IMR-90 (cell line): ENCODE results near the gene PSMB11. TPM values are rescaled to one million over a fixed set of nuclear protein-coding genes. Genes with fewer than 3 reads are reported as not detected.

Experiments used
- ATAC-seq: fragments of 200-7000 bp; cut with Tn5 transposase; 2 replicates; pipeline ENCODE4 v1.9.1; 2020; ENCODE audit warnings: low read depth, mild to moderate bottlenecking, moderate library complexity
- BruUV-seq: library from RNA; stranded (reverse); fragments of 400-500 nt; replicated peaks from 2 replicates; lab custom pipeline; 2021; lab: Mats Ljungman, UMichigan
- CTCF ChIA-PET: fragments of 300-600 bp; formaldehyde crosslinking; extraction: SDS; loops from one replicate; lab custom pipeline; 2021; ENCODE audit warnings: antibody characterized with exemption; lab: Yijun Ruan, JAX
- POLR2A ChIA-PET: fragments of 300-600 bp; sonication (Branson Sonifier 250); formaldehyde crosslinking; loops from one replicate; lab custom pipeline; 2022; ENCODE audit warnings: antibody characterized with exemption; ENCODE audit not compliant: unreplicated experiment; lab: Charles Lee
- DNase-seq: peaks from one replicate; pipeline ENCODE4 v3.0.0; 2013
- H2AFZ ChIP-seq: replicated peaks from 2 replicates; pipeline ENCODE3; 2013; ENCODE audit warnings: low read length, mild to moderate bottlenecking; ENCODE audit not compliant: poor library complexity
- H2AK5ac ChIP-seq: 2 replicates; pipeline ENCODE4 v1.6.1; 2013; ENCODE audit warnings: low read depth, low read length, inconsistent platforms
- H2AK9ac ChIP-seq: replicated peaks from 2 replicates; pipeline ENCODE3; 2013; ENCODE audit warnings: mild to moderate bottlenecking, low read depth, low read length, moderate library complexity; ENCODE audit not compliant: poor library complexity
- H2BK120ac ChIP-seq: 2 replicates; pipeline ENCODE4 v1.6.1; 2013; ENCODE audit warnings: low read depth, low read length, inconsistent platforms
- H2BK15ac ChIP-seq: 3 replicates; pipeline ENCODE4 v1.6.1; 2013; ENCODE audit warnings: low read depth, low read length, inconsistent platforms
- H2BK20ac ChIP-seq: 2 replicates; pipeline ENCODE4 v1.6.1; 2013; ENCODE audit warnings: low read depth, mild to moderate bottlenecking, inconsistent platforms, low read length, moderate library complexity
- H2BK5ac ChIP-seq: 2 replicates; pipeline ENCODE4 v1.6.1; 2013; ENCODE audit warnings: mild to moderate bottlenecking, low read depth, low read length, inconsistent platforms; ENCODE audit not compliant: poor library complexity, severe bottlenecking
- H3K14ac ChIP-seq: replicated peaks from 2 replicates; pipeline ENCODE4 v1.6.1; 2013; ENCODE audit warnings: low read depth, low read length, inconsistent platforms
- H3K18ac ChIP-seq: 2 replicates; pipeline ENCODE4 v1.6.1; 2013; ENCODE audit warnings: low read depth, low read length, control low read depth
- H3K23ac ChIP-seq: 2 replicates; pipeline ENCODE4 v1.6.1; 2013; ENCODE audit warnings: low read depth, low read length, inconsistent platforms
- H3K27ac ChIP-seq: 2 replicates; pipeline ENCODE4 v1.5.1; 2013; ENCODE audit warnings: mild to moderate bottlenecking, control low read depth, low read length; ENCODE audit not compliant: insufficient read depth
- H3K27me3 ChIP-seq: 2 replicates; pipeline ENCODE4 v1.6.1; 2013; ENCODE audit warnings: low read length; ENCODE audit not compliant: control insufficient read depth, insufficient read depth
- H3K36me3 ChIP-seq: 2 replicates; pipeline ENCODE4 v1.6.1; 2013; ENCODE audit warnings: low read length, mixed read lengths; ENCODE audit not compliant: control insufficient read depth, insufficient read depth
- H3K4ac ChIP-seq: 2 replicates; pipeline ENCODE4 v1.6.1; 2013; ENCODE audit warnings: low read depth, low read length, inconsistent platforms
- H3K4me1 ChIP-seq: 2 replicates; pipeline ENCODE4 v1.6.1; 2013; ENCODE audit warnings: low read length, mixed read lengths; ENCODE audit not compliant: control insufficient read depth, insufficient read depth
- H3K4me2 ChIP-seq: 2 replicates; pipeline ENCODE4 v1.6.1; 2013; ENCODE audit warnings: low read depth, mild to moderate bottlenecking, control low read depth, low read length, moderate library complexity
- H3K4me3 ChIP-seq: 2 replicates; pipeline ENCODE4 v1.5.1; 2013; ENCODE audit warnings: low read depth, mild to moderate bottlenecking, control low read depth, low read length, moderate library complexity; ENCODE audit not compliant: insufficient read depth
- H3K56ac ChIP-seq: 2 replicates; pipeline ENCODE4 v1.6.1; 2013; ENCODE audit warnings: low read length, inconsistent platforms; ENCODE audit not compliant: insufficient read depth; ENCODE audit errors: extremely low read depth
- H3K79me1 ChIP-seq, 2 experiments: 2 replicates each; pipeline ENCODE4 v1.6.1; 2013; ENCODE audit warnings: low read length in 2 of 2, inconsistent platforms in 1 of 2, low read depth in 1 of 2
- H3K9ac ChIP-seq: 2 replicates; pipeline ENCODE4 v1.6.1; 2013; ENCODE audit warnings: low read depth, low read length, control low read depth
- H3K9me1 ChIP-seq: 2 replicates; pipeline ENCODE4 v1.6.1; 2013; ENCODE audit warnings: low read length, inconsistent platforms; ENCODE audit not compliant: insufficient read depth
- H3K9me3 ChIP-seq: 2 replicates; pipeline ENCODE4 v1.6.1; 2013; ENCODE audit warnings: low read length; ENCODE audit not compliant: control insufficient read depth, insufficient read depth
- H4K20me1 ChIP-seq: 2 replicates; pipeline ENCODE4 v1.6.1; 2013; ENCODE audit warnings: low read length, inconsistent platforms; ENCODE audit not compliant: insufficient read depth
- H4K5ac ChIP-seq: 2 replicates; pipeline ENCODE4 v1.6.1; 2013; ENCODE audit warnings: mild to moderate bottlenecking, low read depth, low read length, control low read depth
- H4K8ac ChIP-seq, 2 experiments: 2 replicates each; pipeline ENCODE4 v1.6.1; 2013; ENCODE audit warnings: low read depth in 2 of 2, low read length in 2 of 2, control low read depth in 1 of 2, inconsistent platforms in 1 of 2
- H4K91ac ChIP-seq: 2 replicates; pipeline ENCODE4 v1.6.1; 2013; ENCODE audit warnings: low read depth, low read length, inconsistent platforms; ENCODE audit not compliant: insufficient read depth
- CHD1 ChIP-seq: IDR thresholded peaks from 2 replicates; pipeline ENCODE4 v1.6.1; 2012; ENCODE audit warnings: low read depth, low read length, improper control_type of control experiment
- FOS ChIP-seq: fragments of 150-350 bp; IDR thresholded peaks from 2 replicates; pipeline ENCODE4 v1.6.1; 2016; ENCODE audit warnings: low read depth, low read length
- MAZ ChIP-seq: IDR thresholded peaks from 2 replicates; pipeline ENCODE4 v1.6.1; 2012; ENCODE audit warnings: low read depth, mild to moderate bottlenecking, low read length, improper control_type of control experiment, moderate library complexity, borderline replicate concordance
- MXI1 ChIP-seq: IDR thresholded peaks from 2 replicates; pipeline ENCODE4 v1.6.1; 2012; ENCODE audit warnings: low read depth, mild to moderate bottlenecking, low read length, moderate library complexity, borderline replicate concordance
- NFE2L2 ChIP-seq: fragments of 150-350 bp; IDR thresholded peaks from 2 replicates; pipeline ENCODE4 v1.6.1; 2016; ENCODE audit warnings: low read depth, mild to moderate bottlenecking, low read length
- POLR2A ChIP-seq: IDR thresholded peaks from 2 replicates; pipeline ENCODE4 v1.6.1; 2012; ENCODE audit warnings: mild to moderate bottlenecking, low read depth, low read length
- WGBS, 2 experiments: methylation state at CpG; one replicate each; pipeline versions ENCODE4 v1.1.5 to v1.1.7; 2013; ENCODE audit warnings: missing lambda C conversion rate in 2 of 2; ENCODE audit not compliant: insufficient read length in 1 of 2; ENCODE audit errors: extremely low coverage in 2 of 2; 5-methylcytosine and 5-hydroxymethylcytosine counted together
- dilution Hi-C: fragments of 300-500 bp; cut with HindIII; formaldehyde crosslinking; loops from one replicate; pipeline ENCODE4 v1.14.3; 2018; ENCODE audit warnings: low sequenced_read_pairs; ENCODE audit not compliant: unreplicated experiment
- in situ Hi-C: fragments of 300-500 bp; cut with MboI; formaldehyde crosslinking; loops from 3 replicates; pipeline ENCODE4 v1.14.3; 2019; ENCODE audit warnings: low sequenced_read_pairs, inconsistent platforms, mixed read lengths
- intact Hi-C: fragments of 100-400 bp; cut with micrococcal nuclease; formaldehyde crosslinking; loops from 2 replicates; pipeline ENCODE4 v1.10.0; 2022
- polyA plus RNA-seq, 3 experiments: library from polyadenylated mRNA; depleted of rRNA; stranded (reverse); fragments of >200 nt; gene quantifications; 2 replicates each; pipeline ENCODE4 v1.2.3, GENCODE V29; 2012; ENCODE audit warnings: low replicate concordance in 1 of 3
- total RNA-seq: library from RNA; depleted of rRNA; stranded (reverse); fragments of >200 nt; gene quantifications from 2 replicates; pipeline ENCODE4 v1.2.3, GENCODE V29; 2012

PSMB11 gene
- total and polyA plus RNA-seq, 2 of the 4 experiments (the other 2 are of a cell fraction): not detected

- H3K27ac ChIP-seq: no peak overlapping the region
- H3K56ac ChIP-seq: no peak overlapping the region
- no peaks in the 10 kb centered on the region for H3K4me1 ChIP-seq
- TF ChIP-seq NFE2L2 (no peak), CHD1 (no peak), MXI1 (no peak), POLR2A (no peak), FOS (no peak), MAZ (no peak)
- no peak overlapping the region for H3K23ac ChIP-seq
- intact Hi-C loops: no loop called here
- no peaks in the 10 kb centered on the region for H3K9me3 ChIP-seq
- no TSS peak for BruUV-seq
- ChIA-PET CTCF (interaction anchor here (1.6 kb wide), 1 partner anchor 10 kb away, joined by 5 read pairs; no protein-coding TSS in a partner anchor), POLR2A (interaction anchor here (0.9 kb wide), 1 partner anchor 11 kb away, joined by 3 read pairs; no protein-coding TSS in a partner anchor)
- no peak overlapping the region for H3K14ac ChIP-seq
- no peak overlapping the region for H3K4me2 ChIP-seq
- H2BK15ac ChIP-seq: no peak overlapping the region
- H3K18ac ChIP-seq: no peak overlapping the region
- no peaks in the 10 kb centered on the region for H4K20me1 ChIP-seq
- H2AK5ac ChIP-seq: no peak overlapping the region
- H2AFZ ChIP-seq: no peak overlapping the region
- no peak for ATAC-seq
- in situ Hi-C loops: no loop called here
- no peak for DNase-seq
- H2BK5ac ChIP-seq: no peak overlapping the region
- H2BK120ac ChIP-seq: no peak overlapping the region
- H2BK20ac ChIP-seq: no peak overlapping the region
- dilution Hi-C loops: no loop called here
- H3K4ac ChIP-seq: no peak overlapping the region
- no peak overlapping the region for H4K8ac ChIP-seq
- H3K9ac ChIP-seq: no peak overlapping the region
- H4K5ac ChIP-seq: no peak overlapping the region
- no peaks in the 10 kb centered on the region for H3K36me3 ChIP-seq
- no peak overlapping the region for H2AK9ac ChIP-seq
- H3K4me3 ChIP-seq: no peak overlapping the region
- no peaks in the 10 kb centered on the region for H3K27me3 ChIP-seq
- no peaks in the 10 kb centered on the region; the same call in 1 of the 2 replicates for H3K9me1 ChIP-seq
- H4K91ac ChIP-seq: no peak overlapping the region
- WGBS, 2 experiments: 100% methylated on average over 1 of the region's 5 CpGs; no CpG with 5 or more reads in 1 of the 2 experiments
- no peaks in the 10 kb centered on the region for H3K79me1 ChIP-seq
Measured at GRCh38 chr14:23017091-23017490, 24.9 kb upstream of the PSMB11 start.
